Activated CD4-positive, alpha-beta T cell treated with anti-CD3 and anti-CD28 coated beads, Interleukin-2, amount 50 U/mL, for 4 hours (primary cell): Measurements from ENCODE around the gene LCN6.
A peak's percentile ranks its signal among the peaks of the same experiment; 100 is the strongest.

ENCODE experiments used
- DNase-seq, 2 experiments: peaks; one replicate each; pipeline ENCODE4 v3.0.0-alpha.2; 2020

Gene LCN6

GRCh38 chr9:136741883-136742571 lies 6.3 kb downstream of the LCN6 start:
- DNase-seq: peak; percentile 24 to 34

- DNase-seq: no peak
Measured at GRCh38 chr9:136740971-136741882, 7.1 kb downstream of the LCN6 start.

DNA sequence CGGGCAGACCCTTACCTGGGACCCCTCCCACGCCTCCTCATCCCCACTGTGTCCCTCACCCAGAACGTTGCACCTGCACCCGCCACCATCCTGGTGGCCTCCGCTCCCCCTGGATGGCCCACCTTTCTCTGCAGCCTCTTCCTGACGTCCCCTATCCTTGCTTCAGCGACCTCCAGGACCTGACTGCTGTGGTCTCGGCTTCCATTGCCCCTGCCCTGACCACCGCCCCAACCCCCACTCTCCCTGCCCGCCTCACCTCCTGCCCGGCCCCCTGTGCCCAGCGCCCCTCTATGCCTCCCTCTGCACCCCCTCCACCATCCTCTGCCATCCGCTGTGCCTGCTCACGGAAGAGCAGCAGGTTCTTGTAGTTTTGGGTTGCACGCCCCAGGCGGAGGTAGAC lies 7.8 kb downstream of the LCN6 start:
- DNase-seq: no peak

GRCh38 chr9:136740069-136740468 lies 8.3 kb downstream of the LCN6 start:
- no peak for DNase-seq

DNA sequence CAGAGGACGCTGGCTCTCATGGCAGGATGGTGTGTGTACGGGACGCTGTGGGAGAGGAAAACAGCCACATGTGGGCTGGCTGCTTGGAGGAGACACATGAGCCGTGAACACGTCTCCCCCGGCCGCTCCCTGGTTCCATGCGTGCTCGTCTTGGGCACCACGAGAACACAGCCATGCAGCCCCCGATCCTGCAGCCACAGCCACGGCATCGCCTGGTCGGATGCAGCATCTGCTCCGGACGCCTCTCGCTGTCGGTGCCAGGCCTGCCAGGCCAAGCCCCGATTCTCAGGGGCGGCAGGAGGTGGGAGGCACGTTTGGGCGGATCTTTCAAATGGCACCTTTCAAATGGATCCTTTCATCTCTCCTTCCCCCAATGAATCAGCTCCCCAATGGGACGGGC lies 8.8 kb downstream of the LCN6 start:
- no peak for DNase-seq

DNA sequence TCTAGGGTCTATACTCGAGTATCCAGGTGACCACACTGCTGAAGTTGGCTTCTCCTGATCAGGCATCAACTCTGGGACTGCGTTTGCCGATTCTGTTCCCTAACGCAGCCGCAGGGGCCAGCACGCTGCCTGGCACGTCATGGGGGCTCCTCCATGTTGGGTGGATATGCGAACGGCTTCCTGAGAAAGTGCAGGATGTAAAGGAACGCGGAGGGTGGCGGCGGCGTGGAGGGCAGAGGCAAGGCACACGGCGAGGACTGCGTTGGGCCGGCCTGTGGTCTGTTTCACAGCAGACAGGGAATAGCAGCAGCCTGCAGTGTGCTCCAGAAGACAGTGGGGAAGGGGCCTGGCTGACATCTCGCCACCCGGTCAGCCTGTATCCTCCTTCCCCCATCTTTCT lies 9.4 kb downstream of the LCN6 start:
- no peak for DNase-seq

- no peak for DNase-seq
Measured at GRCh38 chr9:136735812-136736480, 12.4 kb downstream of the LCN6 start.

DNA sequence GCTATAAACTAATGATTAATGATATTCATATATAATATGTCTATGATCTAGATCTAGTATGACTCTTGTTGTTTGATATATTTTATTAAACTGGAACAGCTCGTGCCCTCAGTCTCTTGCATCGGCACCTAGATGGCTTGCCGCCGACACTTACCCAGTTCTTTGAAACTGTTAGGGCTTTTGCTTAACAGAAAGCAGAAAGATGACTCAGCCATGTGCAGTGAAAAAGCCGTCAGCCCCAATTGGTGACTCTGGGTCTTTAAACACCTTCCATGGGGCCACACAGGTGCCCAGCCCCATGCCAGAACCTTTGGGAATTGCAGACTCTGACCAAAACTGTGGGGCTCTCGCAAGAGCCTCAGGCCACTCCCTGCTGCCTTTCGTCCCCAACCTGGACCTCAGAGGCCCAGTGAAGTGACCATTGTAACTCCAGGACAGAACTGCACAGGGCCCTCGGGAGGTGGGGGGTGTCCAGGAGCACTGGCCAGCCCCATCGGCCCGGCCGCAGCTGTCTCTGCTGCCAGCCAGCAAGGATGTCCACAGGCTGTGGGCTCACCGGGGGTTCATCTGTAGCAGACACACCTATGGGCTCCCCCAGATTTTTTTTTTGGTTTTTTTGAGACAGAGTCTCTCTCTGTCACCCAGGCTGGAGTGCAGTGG lies 13.4 kb downstream of the LCN6 start:
- DNase-seq: no peak

DNA sequence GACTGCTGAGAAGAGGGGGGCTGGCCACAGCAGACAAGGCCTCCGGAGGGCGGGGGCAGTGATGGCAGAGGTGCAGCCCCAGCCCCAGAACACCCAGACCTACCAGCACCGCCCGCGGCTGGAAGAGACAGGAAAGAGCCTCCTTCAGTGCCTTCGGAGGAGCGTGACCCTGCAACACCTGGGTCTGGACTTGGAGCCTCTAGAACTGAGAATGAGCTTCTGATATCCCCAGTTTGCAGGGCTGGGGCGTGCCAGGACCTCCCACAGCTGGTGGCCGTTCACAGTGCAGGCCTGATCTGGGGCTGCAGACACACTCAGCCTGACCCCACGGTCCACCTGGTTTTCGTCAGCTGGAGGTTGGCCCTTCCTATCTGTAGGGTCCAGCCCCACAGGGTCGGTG lies 14.7 kb downstream of the LCN6 start:
- DNase-seq: no peak

GRCh38 chr9:136732444-136733178 lies 15.7 kb downstream of the LCN6 start:
- no peak for DNase-seq

GRCh38 chr9:136729926-136730325 lies 18.4 kb downstream of the LCN6 start:
- no peak for DNase-seq

DNA sequence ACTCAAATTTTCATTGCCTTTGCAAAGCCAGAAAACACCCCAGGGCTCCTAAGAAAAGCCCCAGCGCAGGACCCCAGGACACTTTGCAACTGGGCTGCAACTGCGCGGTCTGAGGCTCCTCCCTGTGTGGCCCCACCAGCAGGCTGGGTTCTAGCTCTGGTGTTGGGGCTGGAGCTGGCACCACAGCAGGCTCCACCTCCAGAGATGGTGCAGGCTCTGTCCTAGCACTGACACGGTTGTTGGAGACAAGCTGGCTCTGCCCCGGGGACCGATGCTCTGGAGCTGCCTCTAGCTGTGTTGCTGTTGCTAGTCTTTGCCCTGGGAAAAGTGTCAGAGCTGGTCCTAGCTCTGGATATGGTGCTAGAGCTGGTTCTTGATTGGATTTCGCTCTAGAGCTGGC lies 19.2 kb downstream of the LCN6 start:
- DNase-seq: no peak

DNA sequence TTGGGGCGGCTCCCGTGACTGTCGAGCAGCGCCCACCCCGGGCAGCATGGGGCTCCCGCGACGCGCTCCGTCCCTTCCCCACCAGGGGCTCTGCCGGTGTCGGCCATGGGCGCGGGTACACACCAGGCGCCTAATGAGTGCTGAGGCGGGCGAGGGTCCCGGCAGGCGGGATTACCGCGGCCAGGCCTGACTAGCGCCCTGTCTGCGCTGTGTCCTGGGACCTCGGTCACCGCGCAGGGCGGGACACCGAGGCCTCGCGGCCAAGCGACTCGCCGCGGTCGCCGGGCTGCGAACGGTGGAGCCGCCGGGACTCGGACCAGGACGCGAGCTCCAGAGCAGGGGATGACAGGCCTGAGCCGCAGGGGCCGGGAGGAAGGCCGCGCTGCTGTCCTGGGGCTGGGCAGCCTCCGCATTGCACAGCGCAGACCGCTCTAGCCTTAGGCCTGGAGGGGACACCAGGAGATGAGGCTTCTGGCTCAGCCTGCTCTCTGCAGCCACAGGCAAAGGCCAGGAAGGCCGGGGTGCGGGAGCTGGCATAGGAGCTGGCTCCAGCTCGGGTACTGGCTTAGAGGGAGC lies 19.7 kb downstream of the LCN6 start:
- no peak for DNase-seq

DNA sequence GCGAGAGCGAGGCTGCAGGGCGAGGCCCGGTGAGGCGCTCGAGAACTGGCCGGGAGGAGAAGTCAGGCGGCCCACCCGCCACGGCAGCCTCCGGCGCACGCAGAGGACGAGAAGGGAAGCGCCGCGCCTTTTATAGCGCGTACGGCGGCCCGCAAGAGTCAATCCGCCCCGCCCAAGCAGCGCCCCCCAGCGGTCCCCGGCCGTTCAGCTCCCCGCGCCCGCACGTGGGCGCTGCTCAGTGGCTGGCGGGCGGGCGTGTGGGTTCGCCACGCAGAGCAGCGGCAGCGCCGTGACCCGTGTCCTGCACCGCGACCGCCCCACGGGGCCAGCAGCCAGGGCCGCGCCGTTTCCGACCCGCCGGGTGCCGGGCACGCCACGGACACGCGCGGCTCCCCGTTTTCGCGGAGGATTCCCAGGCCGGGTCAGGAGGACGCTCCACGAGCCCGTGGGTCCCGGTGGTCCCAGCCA lies 20.2 kb downstream of the LCN6 start:
- peak; percentile 90 to 92 for DNase-seq

DNA sequence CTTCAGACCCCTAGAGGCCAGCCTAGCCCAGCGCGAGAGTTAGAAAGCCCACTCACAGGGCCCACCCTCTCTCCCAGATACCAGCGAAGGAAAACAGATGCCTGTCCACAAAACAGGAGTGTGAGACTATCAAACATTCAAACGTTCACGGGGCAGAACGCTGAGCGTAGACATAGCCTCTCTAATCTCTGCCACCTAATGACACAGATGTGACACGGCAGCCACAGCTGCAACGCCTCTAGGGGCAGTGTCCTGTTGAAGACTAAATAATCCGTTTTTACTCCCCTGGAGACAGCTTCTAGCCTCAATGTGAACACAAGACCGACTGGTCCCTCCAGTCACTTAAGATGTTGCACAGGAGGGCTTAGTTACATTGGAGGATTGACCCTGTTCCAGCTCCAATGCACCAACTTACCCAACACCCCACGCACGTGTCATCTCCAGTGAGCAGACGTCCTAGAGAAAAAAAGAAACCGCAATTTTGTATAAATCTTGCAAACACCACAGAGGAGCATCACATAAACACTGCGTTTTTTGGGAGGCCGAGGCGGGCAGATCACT lies 21.6 kb downstream of the LCN6 start:
- peak; percentile 39 to 40 for DNase-seq

- DNase-seq: no peak
Measured at GRCh38 chr9:136726118-136726517, 22.2 kb downstream of the LCN6 start.

- DNase-seq: no peak
Measured at GRCh38 chr9:136725612-136726011, 22.7 kb downstream of the LCN6 start.

- no peak for DNase-seq
Measured at GRCh38 chr9:136724772-136725171, 23.6 kb downstream of the LCN6 start.

GRCh38 chr9:136723989-136724388 lies 24.3 kb downstream of the LCN6 start:
- no peak for DNase-seq

GRCh38 chr9:136723362-136723976 lies 24.9 kb downstream of the LCN6 start:
- no peak for DNase-seq

GRCh38 chr9:136722969-136723356 lies 25.4 kb downstream of the LCN6 start:
- no peak for DNase-seq
